HG03565 (cell line): ENCODE results near the gene FOS.

Experiments
- ATAC-seq: cut with Tn5 transposase; IDR thresholded peaks from one replicate; pipeline ENCODE4 v1.9.1; 2021; ENCODE audit warnings: mild to moderate bottlenecking, moderate library complexity; ENCODE audit not compliant: unreplicated experiment

Gene FOS

DNA sequence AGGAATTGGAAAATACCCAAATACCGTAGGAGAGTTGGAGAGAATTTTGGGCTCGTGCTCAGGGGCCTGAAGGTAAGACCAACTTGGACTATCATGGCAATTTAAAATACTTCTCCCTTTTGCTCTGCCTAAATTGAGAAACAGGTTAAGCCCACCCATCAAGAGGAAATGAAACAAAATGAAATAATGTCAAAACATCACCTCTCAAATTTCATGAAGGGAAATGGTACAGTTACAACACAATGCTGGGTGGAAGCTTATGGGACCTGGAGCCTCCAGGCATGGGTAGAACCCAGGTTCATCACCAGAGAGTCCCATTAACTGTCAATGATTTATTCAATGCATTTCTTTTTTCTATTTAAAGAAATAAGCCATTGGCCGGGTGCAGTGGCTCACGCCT, 33.7 kb downstream of the FOS start:
- ATAC-seq = no peak

- ATAC-seq = no peak
Measured at GRCh38 chr14:75313294-75313693, 34.7 kb downstream of the FOS start.

- ATAC-seq = no peak
Measured at GRCh38 chr14:75315144-75315543, 36.5 kb downstream of the FOS start.

DNA sequence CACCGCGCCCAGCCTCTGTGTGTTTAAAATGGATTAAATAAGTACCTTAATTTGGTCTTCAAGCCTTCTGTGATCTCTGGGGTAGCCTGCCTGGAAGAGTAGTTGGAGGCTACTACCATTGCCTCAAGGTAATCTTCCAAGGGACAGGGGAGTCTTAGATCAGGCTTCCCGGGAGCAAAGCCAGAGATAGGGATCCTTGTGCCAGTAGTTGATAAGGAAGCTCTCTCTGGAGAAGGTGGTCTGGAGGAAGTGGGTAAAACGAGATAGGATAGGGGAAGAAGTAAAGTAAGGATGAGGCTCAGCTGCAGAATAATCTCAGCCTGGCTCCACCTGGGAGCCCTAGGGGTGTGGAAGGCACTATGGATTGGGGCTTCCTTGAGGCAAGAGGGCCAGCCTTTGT, 38.5 kb downstream of the FOS start:
- ATAC-seq = no peak

GRCh38 chr14:75318353-75318752, 39.7 kb downstream of the FOS start:
- ATAC-seq = no peak

DNA sequence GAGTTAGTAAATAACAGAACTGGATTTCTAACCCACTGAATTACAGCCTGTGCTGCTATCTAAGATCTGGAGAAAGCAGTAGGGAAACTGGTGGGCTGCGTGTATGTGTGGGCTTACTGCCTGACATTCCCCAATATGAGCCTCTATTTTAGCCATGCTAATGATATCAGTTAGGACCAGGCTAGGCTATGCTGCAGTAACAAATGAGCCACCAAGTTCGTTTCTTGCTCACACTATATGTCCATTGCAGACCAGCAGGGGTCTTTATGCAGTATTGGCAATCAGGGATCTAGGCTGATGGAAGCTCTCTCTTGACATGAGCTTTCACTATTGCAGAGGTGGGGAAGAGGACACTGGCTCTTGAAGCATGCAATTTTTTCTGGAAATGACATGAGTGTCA, 40.4 kb downstream of the FOS start:
- ATAC-seq = no peak

- ATAC-seq = no peak
Measured at GRCh38 chr14:75320196-75320595, 41.6 kb downstream of the FOS start.

DNA sequence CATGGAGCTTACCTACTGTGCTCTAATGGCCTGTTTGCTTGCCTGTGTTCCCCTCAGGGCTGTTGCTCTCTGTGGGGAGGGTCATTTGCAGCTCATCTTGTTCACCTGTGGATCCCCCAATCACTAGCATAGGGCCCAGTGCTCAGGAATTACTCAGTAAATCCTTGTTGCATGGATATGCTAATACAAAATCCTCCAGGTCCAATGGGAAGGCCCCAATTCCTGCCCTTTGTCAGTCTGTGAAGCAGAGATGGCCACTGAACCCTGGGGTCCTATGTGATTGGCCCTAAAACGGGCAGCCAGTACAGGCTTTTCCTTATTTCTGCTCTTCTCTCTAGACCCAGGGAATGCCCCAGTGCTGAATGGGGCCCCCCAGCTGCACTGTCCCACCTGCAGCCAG, 44.1 kb downstream of the FOS start:
- no peak for ATAC-seq

DNA sequence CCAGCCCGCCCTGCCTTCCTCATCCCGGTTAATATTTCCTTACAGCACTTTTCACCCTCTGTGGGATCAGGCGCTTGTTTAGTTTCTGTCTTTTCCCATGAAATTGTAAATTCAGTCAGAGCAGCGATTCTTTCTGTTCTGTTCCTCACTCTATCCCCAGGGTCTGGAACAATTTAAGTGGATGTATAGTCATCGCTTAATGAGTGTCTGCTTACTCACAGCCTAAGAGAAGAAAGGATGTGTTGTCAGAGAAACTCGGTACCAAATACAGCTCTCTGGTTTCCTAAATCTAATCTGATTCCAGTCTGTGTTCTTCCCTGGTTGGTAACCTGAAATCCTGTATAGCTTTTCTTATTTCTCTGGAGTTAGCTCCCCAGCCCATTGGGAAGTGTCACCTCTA, 44.9 kb downstream of the FOS start:
- ATAC-seq = no peak

GRCh38 chr14:75328558-75329155, 50.0 kb downstream of the FOS start:
- ATAC-seq = no peak

DNA sequence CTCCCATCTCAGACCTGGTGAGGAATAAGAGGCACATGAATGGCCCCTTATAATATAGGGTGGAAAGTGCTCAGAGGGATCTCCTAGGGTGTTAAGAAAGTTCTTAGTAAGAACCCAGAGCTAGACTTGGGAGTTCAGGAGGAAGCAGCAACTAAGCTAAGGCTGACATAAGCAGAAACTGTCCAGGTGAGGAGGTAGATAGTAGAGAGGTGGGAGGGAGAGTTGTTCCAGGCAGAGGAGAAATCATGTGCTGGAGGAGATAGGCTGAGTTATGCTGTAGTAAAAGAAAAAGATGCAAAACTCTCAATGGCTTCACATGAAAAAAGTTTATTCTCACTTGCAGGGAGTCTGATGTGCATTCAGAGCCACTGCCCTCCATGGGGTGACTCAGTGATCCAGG, 50.7 kb downstream of the FOS start:
- ATAC-seq = no peak

DNA sequence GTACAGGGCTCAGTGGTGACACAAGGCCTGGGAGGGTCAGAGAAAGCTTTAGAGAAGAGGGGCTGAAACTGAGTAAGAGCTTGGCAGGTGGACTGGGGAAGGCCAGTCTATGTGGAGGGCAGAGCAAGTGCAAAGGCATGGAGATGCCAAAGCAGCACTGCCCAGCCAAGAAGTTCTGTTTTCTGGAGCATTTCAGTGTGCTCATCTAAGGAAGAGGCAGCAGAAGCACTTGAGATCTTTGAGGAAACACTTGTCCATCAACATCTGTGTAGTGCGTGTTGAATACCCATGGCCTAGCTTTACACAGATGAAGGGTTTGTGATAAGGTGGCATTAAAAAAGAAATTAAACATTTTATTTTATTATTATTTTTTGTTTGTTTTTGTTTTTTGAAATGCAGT, 52.8 kb downstream of the FOS start:
- ATAC-seq = no peak
